GM23248 (cell line): ENCODE measurements around the gene NPAS3.

ENCODE experiments used
- EZH2 ChIP-seq: fragments of 200-600 bp; sonication (generic); IDR thresholded peaks from 2 replicates; pipeline ENCODE4 v1.6.1; 2018; ENCODE audit warnings: antibody characterized with exemption, mild to moderate bottlenecking; ENCODE audit not compliant: insufficient read depth, poor library complexity, severe bottlenecking
- EZH2phosphoT487 ChIP-seq: fragments of 200-600 bp; sonication (generic); IDR thresholded peaks from 2 replicates; pipeline ENCODE4 v1.6.1; 2018; ENCODE audit warnings: antibody characterized with exemption, moderate library complexity, mild to moderate bottlenecking, low read depth; ENCODE audit not compliant: insufficient read depth

DNA sequence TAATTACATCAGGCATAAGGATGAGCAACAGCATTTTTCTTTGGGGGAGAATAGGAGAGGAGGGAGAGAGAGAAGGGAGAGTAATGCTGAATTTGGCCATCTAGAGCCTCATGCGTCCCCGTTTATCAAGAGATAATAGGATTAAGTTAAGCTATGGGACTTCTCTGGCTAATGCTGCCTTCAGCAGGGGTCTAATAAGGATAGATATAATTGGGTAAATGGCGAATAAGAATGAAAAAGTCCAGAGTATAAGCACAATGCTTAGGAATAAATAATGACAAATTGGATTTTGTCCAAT, 542.2 kb downstream of the NPAS3 start:
- TF ChIP-seq EZH2, result no peak
- TF ChIP-seq EZH2phosphoT487, result no peak
